Measurements from ENCODE around the gene ASMTL. TPM values are rescaled to one million over a fixed set of nuclear protein-coding genes. Genes with fewer than 3 reads are reported as not detected.
A peak's percentile ranks its signal among the peaks of the same experiment; 100 is the strongest.

ASMTL gene
- total and polyA plus RNA-seq, 2 of the 13 experiments (the other 11 are each of a cell fraction or from before 2014, with no cell fraction given), result 5.6 to 16.3 TPM

DNA sequence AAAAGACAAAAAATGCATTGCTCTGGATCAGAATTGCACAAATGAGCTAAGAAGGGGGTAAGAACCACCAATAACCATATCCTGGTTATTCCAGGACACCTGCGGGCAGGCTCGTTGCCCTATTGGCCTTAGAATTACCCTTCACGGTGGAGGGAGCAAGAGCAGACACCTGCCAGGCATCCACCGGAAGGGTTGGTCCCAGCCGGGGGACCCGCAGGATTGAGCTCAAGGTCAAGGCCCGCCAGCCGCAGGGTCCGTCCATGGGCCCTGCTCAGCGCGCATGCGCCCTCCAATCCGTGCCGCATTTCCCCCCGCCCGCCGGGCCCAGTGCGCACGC lies 61.4 kb downstream of the ASMTL start (continued):
- TF ChIP-seq, protein P1, sequence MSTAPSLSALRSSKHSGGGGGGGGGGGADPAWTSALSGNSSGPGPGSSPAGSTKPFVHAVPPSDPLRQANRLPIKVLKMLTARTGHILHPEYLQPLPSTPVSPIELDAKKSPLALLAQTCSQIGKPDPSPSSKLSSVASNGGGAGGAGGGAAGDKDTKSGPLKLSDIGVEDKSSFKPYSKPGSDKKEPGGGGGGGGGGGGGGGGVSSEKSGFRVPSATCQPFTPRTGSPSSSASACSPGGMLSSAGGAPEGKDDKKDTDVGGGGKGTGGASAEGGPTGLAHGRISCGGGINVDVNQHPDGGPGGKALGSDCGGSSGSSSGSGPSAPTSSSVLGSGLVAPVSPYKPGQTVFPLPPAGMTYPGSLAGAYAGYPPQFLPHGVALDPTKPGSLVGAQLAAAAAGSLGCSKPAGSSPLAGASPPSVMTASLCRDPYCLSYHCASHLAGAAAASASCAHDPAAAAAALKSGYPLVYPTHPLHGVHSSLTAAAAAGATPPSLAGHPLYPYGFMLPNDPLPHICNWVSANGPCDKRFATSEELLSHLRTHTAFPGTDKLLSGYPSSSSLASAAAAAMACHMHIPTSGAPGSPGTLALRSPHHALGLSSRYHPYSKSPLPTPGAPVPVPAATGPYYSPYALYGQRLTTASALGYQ (CRISPR knock-in tag; IDR thresholded peaks at IDR 0.05), result no peak
- no peak for TF ChIP-seq SIN3B (IDR thresholded peaks at IDR 0.05; ENCODE audit: low read length)
- no peak for TF ChIP-seq KDM3A (CRISPR knock-in tag; IDR thresholded peaks at IDR 0.05; ENCODE audit: low read depth)
- no peak for TF ChIP-seq FOSL2 (CRISPR knock-in tag; IDR thresholded peaks at IDR 0.05)
- TF ChIP-seq SOX13 (IDR thresholded peaks at IDR 0.05), result no peak
- no peak for TF ChIP-seq SOX13 (CRISPR knock-in tag; conservative IDR thresholded peaks at IDR 0.05 in 1 of 2, IDR thresholded peaks at IDR 0.05 in 1 of 2)
- TF ChIP-seq, protein P2, sequence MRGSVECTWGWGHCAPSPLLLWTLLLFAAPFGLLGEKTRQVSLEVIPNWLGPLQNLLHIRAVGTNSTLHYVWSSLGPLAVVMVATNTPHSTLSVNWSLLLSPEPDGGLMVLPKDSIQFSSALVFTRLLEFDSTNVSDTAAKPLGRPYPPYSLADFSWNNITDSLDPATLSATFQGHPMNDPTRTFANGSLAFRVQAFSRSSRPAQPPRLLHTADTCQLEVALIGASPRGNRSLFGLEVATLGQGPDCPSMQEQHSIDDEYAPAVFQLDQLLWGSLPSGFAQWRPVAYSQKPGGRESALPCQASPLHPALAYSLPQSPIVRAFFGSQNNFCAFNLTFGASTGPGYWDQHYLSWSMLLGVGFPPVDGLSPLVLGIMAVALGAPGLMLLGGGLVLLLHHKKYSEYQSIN (CRISPR knock-in tag; IDR thresholded peaks at IDR 0.05; ENCODE audit: borderline replicate concordance), result no peak
- TF ChIP-seq ZNF7 (CRISPR knock-in tag; IDR thresholded peaks at IDR 0.05), result no peak
- TF ChIP-seq IRX3 (CRISPR knock-in tag; IDR thresholded peaks at IDR 0.05; ENCODE audit: borderline replicate concordance, low read depth), result no peak
- no peak for TF ChIP-seq AHR (CRISPR knock-in tag; IDR thresholded peaks at IDR 0.05)
- no peak for TF ChIP-seq PAWR (CRISPR knock-in tag; IDR thresholded peaks at IDR 0.05; ENCODE audit: borderline replicate concordance)
- no peak for TF ChIP-seq HIVEP1 (CRISPR knock-in tag; IDR thresholded peaks at IDR 0.05)
- TF ChIP-seq SCMH1 (CRISPR knock-in tag; IDR thresholded peaks at IDR 0.05; ENCODE audit: borderline replicate concordance), result no peak
- TF ChIP-seq HCFC1 (IDR thresholded peaks at IDR 0.05; ENCODE audit: low read depth, low read length), result no peak
- no peak; the same call in 1 of the 2 replicates for TF ChIP-seq ZNF331 (CRISPR knock-in tag; IDR thresholded peaks at IDR 0.05)
- TF ChIP-seq ZNF160 (CRISPR knock-in tag; IDR thresholded peaks at IDR 0.05), result no peak
- TF ChIP-seq KDM5B (CRISPR knock-in tag; IDR thresholded peaks at IDR 0.05; ENCODE audit: borderline replicate concordance), result no peak
- TF ChIP-seq MYNN (CRISPR knock-in tag; IDR thresholded peaks at IDR 0.05; ENCODE audit: low read depth), result no peak
- no peak for TF ChIP-seq WIZ (CRISPR knock-in tag; IDR thresholded peaks at IDR 0.05)
- no peak for TF ChIP-seq NONO (IDR thresholded peaks at IDR 0.05)
- no peak for TF ChIP-seq NONO (CRISPR knock-in tag; conservative IDR thresholded peaks at IDR 0.05)
- peak; percentile 94; the same call in 1 of the 2 replicates for TF ChIP-seq MAZ (IDR thresholded peaks at IDR 0.05; ENCODE audit: borderline replicate concordance, low read depth, low read length)
- TF ChIP-seq MAZ (CRISPR knock-in tag; IDR thresholded peaks at IDR 0.05; ENCODE audit: low read depth), result no peak
- TF ChIP-seq SUZ12 (IDR thresholded peaks at IDR 0.05; ENCODE audit: low read depth, low read length), result no peak
- TF ChIP-seq PRPF4 (IDR thresholded peaks at IDR 0.05; ENCODE audit: low read depth, low read length, poor library complexity, severe bottlenecking), result no peak
- TF ChIP-seq RERE (CRISPR knock-in tag; IDR thresholded peaks at IDR 0.05; ENCODE audit: low read depth), result no peak
